LNCAP (cell line): ENCODE measurements around the gene TOP2B.
A peak's percentile ranks its signal among the peaks of the same experiment; 100 is the strongest.

Experiments
- CTCF ChIP-seq: fragments of 450-650 bp; IDR thresholded peaks from 2 replicates; pipeline ENCODE4 v1.5.1; 2017; ENCODE audit warnings: mild to moderate bottlenecking

Gene TOP2B

GRCh38 chr3:25610779-25611178, 53.9 kb downstream of the TOP2B start:
- no peak for TF ChIP-seq CTCF

DNA sequence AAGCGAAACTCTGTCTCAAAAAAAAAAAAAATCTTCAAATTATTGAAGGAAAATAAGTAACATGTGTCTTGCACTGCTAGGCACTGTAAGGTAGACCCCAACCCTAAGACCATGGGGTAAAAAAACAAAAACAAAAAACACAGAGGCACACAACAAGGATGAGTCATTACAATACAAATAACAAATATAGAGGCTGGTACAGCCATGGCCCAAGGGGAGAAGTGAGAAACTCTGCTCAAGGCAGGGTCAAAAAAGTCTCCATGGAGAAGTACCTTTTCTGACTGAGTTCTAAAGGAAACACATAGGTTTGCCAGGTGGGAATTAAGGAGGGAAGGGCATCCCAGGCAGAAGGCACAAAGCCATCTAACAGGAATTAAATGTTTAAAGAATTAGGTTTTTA, 54.5 kb downstream of the TOP2B start:
- TF ChIP-seq CTCF = no peak

DNA sequence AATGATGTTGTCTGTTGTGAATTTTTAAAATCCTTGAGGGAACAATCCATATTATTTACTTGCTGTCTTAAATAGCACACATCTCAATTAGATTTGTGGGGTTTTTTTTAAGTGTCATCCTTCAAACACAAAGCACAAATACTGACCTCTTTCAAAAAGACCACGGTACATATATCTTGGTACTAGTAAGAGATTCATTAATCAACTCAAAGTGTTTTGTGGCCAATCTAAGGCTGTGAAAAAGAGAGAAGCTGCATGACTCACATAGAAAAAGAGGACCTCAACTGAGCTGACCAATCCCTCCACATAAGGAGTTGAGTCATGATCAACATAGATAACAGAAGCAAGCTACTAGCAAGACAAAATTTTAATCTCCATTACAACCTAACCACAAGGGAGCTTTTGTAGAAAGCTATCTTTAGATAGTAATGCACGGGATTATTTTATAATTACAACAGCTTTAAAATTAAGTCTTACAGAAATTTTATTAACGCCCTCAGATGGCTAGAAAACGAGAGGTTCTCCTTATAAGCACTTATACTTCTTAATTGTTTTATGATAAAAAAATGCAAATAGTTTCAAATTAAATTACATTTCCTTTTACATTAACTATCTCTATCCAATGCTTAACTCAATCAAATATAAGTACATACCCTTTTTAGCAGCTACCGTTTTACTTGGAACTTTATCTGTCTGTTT, 60.5 kb downstream of the TOP2B start:
- TF ChIP-seq CTCF = no peak

DNA sequence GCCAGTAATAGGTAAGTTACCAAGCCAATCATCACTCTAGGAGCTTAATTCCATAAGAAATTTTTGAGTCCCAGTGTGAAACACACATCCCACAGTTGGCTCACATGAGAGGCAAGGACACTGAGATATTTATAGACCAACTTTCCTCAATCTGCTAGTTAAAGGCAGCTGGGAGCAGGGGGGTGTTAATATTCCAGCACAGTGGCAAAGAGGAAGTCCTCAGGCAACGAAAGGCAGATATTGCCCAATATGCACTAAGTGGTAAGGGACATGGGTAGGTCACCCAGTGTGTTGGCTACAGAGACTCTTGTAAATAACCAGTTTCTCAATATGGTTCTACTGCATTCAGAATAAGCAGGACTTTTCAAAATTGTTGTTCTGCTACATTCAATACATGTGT, 61.0 kb downstream of the TOP2B start:
- TF ChIP-seq CTCF = no peak

DNA sequence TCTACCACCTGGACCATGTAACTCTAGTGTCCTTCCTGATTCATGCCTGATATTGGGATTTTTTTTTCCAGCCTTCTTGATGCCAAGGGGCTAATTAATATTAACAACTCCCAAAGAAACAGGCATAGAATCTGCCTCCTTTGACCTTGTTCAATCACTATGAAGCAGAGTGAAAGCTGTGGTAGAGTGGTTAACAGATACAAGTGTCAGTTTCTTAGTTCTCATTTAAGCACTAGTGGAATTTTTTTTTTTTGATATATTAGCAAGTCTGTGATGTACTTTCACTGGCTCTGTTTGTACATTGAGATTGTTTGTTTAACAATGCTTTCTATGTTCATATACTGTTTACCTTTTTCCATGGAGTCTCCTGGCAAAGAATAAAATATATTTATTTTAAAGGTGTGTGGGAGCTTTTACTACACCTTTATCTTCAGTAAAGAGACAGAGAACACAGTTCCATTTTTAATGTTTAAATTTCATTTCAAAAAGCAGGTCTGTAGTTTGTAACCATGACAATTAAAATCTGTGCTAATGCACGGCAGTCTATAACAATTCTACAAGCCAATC, 67.1 kb downstream of the TOP2B start:
- TF ChIP-seq CTCF = no peak

- TF ChIP-seq CTCF = peak; percentile 93
Measured at GRCh38 chr3:25594007-25594502, 70.7 kb downstream of the TOP2B start.

GRCh38 chr3:25593001-25593400, 71.7 kb downstream of the TOP2B start:
- no peak for TF ChIP-seq CTCF
